Upper lobe of left lung (tissue), 6 donors: Measurements from ENCODE around the gene HTRA3. TPM values are rescaled to one million over a fixed set of nuclear protein-coding genes. Genes with fewer than 3 reads are reported as not detected.

Experiments used
- ATAC-seq, 2 donors: fragments of 200-7000 bp; cut with Tn5 transposase; one replicate each; pipeline ENCODE4 v1.9.1; 2022; ENCODE audit warnings: mild to moderate bottlenecking in 2 of 2, moderate library complexity in 2 of 2; ENCODE audit not compliant: low FRiP score in 2 of 2
- DNase-seq, 2 donors: peaks; one replicate each; pipeline ENCODE4 v3.0.0-alpha.2; 2019 to 2020
- H3K27ac ChIP-seq, 4 donors: fragments of 200-600 bp; sonication (generic); one replicate each; pipeline ENCODE4 v1.5.1; 2016 to 2019
- H3K27me3 ChIP-seq, 4 donors: fragments of 200-600 bp; sonication (generic); one replicate each; pipeline ENCODE4 v1.5.1; 2017 to 2019
- H3K36me3 ChIP-seq, 4 donors: fragments of 200-600 bp; sonication (generic); one replicate each; pipeline ENCODE4 v1.5.1; 2016 to 2019
- H3K4me1 ChIP-seq, 4 donors: fragments of 200-600 bp; sonication (generic); one replicate each; pipeline ENCODE4 v1.5.1; 2018 to 2019
- H3K4me3 ChIP-seq, 4 donors: fragments of 200-600 bp; sonication (generic); one replicate each; pipeline ENCODE4 v1.5.1; 2017 to 2019; ENCODE audit warnings: mild to moderate bottlenecking in 2 of 4, moderate library complexity in 1 of 4
- H3K9me3 ChIP-seq, 4 donors: fragments of 200-600 bp; sonication (generic); one replicate each; pipeline ENCODE4 v1.5.1; 2018 to 2019
- EP300 ChIP-seq, 4 donors: sonication (generic); formaldehyde crosslinking; IDR thresholded peaks; one replicate each; pipeline ENCODE4 v1.5.1; 2017; ENCODE audit warnings: antibody characterized with exemption in 4 of 4, control low read depth in 2 of 4
- POLR2A ChIP-seq, 4 donors: fragments of 450-650 bp; IDR thresholded peaks; one replicate each; pipeline ENCODE4 v1.5.1; 2016 to 2017; ENCODE audit warnings: antibody characterized with exemption in 4 of 4, mild to moderate bottlenecking in 2 of 4
- POLR2AphosphoS5 ChIP-seq, 2 donors: sonication (generic); formaldehyde crosslinking; IDR thresholded peaks; one replicate each; pipeline ENCODE4 v1.5.1; 2017; ENCODE audit warnings: antibody characterized with exemption in 2 of 2
- WGBS, 2 donors: methylation state at CpG; one replicate each; pipeline ENCODE4 v1.1.5; 2017 to 2018; 5-methylcytosine and 5-hydroxymethylcytosine counted together
- total RNA-seq, 6 donors: library from RNA; depleted of rRNA in 4 of 6; stranded (reverse); fragments of >200 nt in 4 of 6; gene quantifications; one replicate each; pipeline versions ENCODE4 v1.1.0 to v1.2.1, GENCODE V29; 2016 to 2021
- TF ChIP-seq, protein P1 (sequence below), 6 experiments: fragments of 450-650 bp in 4 of 6; fragments of 200-600 bp in 2 of 6; sonication (generic) in 2 of 6; IDR thresholded peaks; one replicate each; pipeline ENCODE4 v1.5.1; 2016 to 2019; ENCODE audit warnings: antibody characterized with exemption in 6 of 6
- donor health status: DM: no; HTN: no; CAD: no; lungs with moderate emphysema.
- donor health status: DM: no; HTN: yes; CAD: no; lungs with severe emphysema.

The HTRA3 gene
- total RNA-seq, 6 donors from 2014 or later = 5.2 to 51.1 (median 19.7) TPM

DNA sequence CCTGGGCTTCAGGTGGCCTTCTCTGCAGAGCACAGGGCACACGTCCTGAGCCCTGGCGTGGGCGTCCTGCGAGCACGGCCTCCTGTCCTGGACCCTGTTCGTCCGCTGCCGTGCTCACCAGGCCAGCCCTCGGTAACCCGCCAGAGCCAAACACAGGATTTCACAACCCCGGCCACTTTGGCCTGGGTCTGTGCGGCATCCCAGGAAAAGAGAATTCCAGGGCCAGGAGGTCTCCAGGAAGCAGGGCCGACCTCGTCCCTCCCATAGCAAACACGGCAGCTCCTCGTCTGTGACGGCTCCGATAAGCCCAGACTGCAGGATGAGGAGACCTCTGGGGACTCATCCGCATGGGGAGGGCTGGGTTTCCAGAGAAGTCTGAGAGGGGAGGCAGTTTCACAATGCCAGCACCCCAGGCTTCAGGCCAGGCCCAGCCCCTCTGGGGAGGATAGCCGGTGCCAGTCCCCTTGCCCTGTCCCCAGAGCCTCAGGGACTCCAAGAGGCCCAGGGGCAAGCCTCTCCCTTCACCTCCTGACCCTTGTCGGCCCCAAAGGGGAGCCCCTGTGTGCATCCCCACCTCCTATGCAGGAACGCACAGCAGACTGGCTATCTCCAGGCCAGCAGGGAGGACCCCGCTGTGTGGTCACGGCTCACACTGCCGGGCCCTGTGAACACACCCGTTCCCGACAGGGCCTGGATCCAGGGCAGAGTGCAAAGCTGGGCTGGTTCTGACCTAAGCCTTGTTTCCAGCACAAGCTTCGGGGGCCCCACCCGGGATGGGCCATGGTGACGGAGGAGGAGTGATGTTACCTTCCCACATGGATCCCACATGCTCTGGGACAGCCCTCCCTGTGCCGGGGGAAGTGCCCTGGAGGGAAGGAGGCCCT, 22.3 kb upstream of the HTRA3 start:
- ATAC-seq (peak; percentile 54 to 89), DNase-seq (peak in 1 of 2 donors; percentile 71)
- 68 to 85% methylated on average over 6 to 31 of the region's 31 CpGs for WGBS, 2 donors
- no peaks in the 10 kb centered on the region for H3K27me3 ChIP-seq
- peak overlapping the region; percentile 51 to 90 (median 79) for H3K27ac ChIP-seq
- H3K4me1 ChIP-seq = peaks cover 17 to 34% (median 32%) of the 10 kb centered on the region in 4 donors
- peak overlapping the region in 1 of 4 donors; percentile 17 for H3K4me3 ChIP-seq
- TF ChIP-seq EP300 (IDR thresholded peaks at IDR 0.05) = no peak
- no peak for TF ChIP-seq POLR2A (IDR thresholded peaks at IDR 0.05)
- TF ChIP-seq, protein P1, sequence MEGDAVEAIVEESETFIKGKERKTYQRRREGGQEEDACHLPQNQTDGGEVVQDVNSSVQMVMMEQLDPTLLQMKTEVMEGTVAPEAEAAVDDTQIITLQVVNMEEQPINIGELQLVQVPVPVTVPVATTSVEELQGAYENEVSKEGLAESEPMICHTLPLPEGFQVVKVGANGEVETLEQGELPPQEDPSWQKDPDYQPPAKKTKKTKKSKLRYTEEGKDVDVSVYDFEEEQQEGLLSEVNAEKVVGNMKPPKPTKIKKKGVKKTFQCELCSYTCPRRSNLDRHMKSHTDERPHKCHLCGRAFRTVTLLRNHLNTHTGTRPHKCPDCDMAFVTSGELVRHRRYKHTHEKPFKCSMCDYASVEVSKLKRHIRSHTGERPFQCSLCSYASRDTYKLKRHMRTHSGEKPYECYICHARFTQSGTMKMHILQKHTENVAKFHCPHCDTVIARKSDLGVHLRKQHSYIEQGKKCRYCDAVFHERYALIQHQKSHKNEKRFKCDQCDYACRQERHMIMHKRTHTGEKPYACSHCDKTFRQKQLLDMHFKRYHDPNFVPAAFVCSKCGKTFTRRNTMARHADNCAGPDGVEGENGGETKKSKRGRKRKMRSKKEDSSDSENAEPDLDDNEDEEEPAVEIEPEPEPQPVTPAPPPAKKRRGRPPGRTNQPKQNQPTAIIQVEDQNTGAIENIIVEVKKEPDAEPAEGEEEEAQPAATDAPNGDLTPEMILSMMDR (IDR thresholded peaks at IDR 0.05) = no peak
- TF ChIP-seq POLR2AphosphoS5 (IDR thresholded peaks at IDR 0.05) = peak in 1 of 2 donors; percentile 39
- H3K9me3 ChIP-seq = no peaks in the 10 kb centered on the region
- H3K36me3 ChIP-seq = no peaks in the 10 kb centered on the region

DNA sequence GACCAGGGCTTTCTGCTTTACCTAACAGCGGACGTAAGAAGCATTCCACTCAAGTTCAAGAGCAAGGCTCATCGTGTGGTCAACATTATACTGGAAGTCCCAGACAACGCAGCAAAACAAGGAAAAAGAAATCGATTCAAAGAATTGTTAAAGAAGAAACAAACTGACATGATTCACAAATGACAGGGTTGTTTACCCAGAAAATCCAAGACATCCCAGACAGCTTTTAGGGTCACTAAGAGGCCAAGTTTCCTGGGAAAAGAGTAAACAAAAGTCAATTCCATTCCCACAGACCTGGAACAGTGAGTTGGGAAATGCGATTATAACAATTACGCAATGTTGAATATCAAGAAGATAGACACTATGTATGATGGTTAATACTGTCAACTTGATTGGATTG, 21.5 kb upstream of the HTRA3 start:
- Histone ChIP-seq H3K27me3 (no peaks in the 10 kb centered on the region), H3K4me3 (no peak overlapping the region), H3K9me3 (no peaks in the 10 kb centered on the region), H3K36me3 (no peaks in the 10 kb centered on the region), H3K4me1 (peaks cover 12 to 30% (median 25%) of the 10 kb centered on the region in 4 donors), H3K27ac (peak overlapping the region; percentile 51 to 90 (median 79))
- DNase-seq (no peak), ATAC-seq (peak in 1 of 2 donors; percentile 34)
- WGBS, 2 donors = 48 to 58% methylated on average over 7 of the region's 7 CpGs
- TF ChIP-seq EP300 (IDR thresholded peaks at IDR 0.05) = no peak
- TF ChIP-seq, protein P1 (IDR thresholded peaks at IDR 0.05) = no peak
- no peak for TF ChIP-seq POLR2A (IDR thresholded peaks at IDR 0.05)
- TF ChIP-seq POLR2AphosphoS5 (IDR thresholded peaks at IDR 0.05) = no peak

DNA sequence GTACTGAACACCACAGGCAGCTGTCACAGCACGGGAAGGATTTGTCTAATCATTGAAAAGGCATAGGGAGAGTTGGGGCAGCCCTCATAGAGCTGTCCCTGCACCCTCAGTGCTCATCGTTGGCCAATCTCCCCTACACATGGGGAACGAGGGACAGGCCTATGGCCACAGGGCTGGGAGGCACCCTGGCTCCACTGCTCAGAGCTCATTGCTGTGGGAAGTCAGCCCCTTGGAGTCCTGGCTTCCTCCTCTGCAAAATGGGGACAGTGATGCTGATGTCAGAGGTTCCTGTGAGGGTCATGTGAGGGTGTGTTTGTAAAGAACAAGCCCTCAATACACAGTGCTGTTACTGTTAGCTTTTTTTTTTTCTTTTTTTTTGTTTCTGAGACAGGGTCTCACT, 19.3 kb upstream of the HTRA3 start:
- WGBS, 2 donors = 67 to 68% methylated on average over 1 to 3 of the region's 3 CpGs
- ATAC-seq (no peak), DNase-seq (no peak)
- Histone ChIP-seq H3K9me3 (no peaks in the 10 kb centered on the region), H3K36me3 (no peaks in the 10 kb centered on the region), H3K27ac (no peak overlapping the region), H3K4me3 (no peak overlapping the region), H3K4me1 (peaks cover 12 to 30% (median 25%) of the 10 kb centered on the region in 4 donors), H3K27me3 (no peaks in the 10 kb centered on the region)
- TF ChIP-seq, protein P1 (IDR thresholded peaks at IDR 0.05) = no peak
- TF ChIP-seq EP300 (IDR thresholded peaks at IDR 0.05) (no peak), POLR2A (IDR thresholded peaks at IDR 0.05) (no peak), POLR2AphosphoS5 (IDR thresholded peaks at IDR 0.05) (no peak)

DNA sequence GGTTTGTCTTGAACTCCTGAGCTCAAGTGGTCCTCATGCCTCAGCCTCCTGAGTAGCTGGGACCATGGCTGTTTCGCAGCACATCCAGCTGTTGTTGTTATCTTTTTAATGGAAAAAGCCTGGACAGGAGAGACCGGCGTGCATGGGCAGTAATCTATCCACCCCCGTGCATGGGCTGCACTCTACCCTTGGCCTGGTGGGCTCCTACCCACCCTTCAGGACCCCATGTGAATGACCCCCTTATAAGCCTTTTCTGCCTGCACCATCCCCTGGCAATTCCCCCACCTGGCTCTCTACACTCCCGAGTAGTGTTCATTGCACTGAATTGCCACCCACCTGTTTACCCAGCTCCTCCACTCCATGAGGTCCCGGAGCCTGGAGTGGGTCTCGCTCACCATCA, 18.9 kb upstream of the HTRA3 start:
- WGBS, 2 donors = 86 to 88% methylated on average over 7 of the region's 7 CpGs
- ATAC-seq = no peak

More for the DNA sequence above, 18.9 kb upstream of the HTRA3 start:
- no peaks in the 10 kb centered on the region for H3K27me3 ChIP-seq
- H3K9me3 ChIP-seq = no peaks in the 10 kb centered on the region
- no peak overlapping the region for H3K4me3 ChIP-seq
- H3K36me3 ChIP-seq = no peaks in the 10 kb centered on the region
- peaks cover 12 to 28% (median 24%) of the 10 kb centered on the region in 4 donors for H3K4me1 ChIP-seq
- no peak for DNase-seq
- H3K27ac ChIP-seq = no peak overlapping the region
- TF ChIP-seq, protein P1 (IDR thresholded peaks at IDR 0.05) = no peak
- no peak for TF ChIP-seq POLR2A (IDR thresholded peaks at IDR 0.05)
- no peak for TF ChIP-seq EP300 (IDR thresholded peaks at IDR 0.05)
- no peak for TF ChIP-seq POLR2AphosphoS5 (IDR thresholded peaks at IDR 0.05)
